Panc1 (cell line): ENCODE measurements around the gene MTM1. TPM values are rescaled to one million over a fixed set of nuclear protein-coding genes. Genes with fewer than 3 reads are reported as not detected.

Source experiments
- ATAC-seq: fragments of 200-7000 bp; cut with Tn5 transposase; 2 replicates; pipeline ENCODE4 v1.9.1; 2020; ENCODE audit warnings: mild to moderate bottlenecking, moderate library complexity
- BruUV-seq: library from RNA; stranded (reverse); fragments of 400-500 nt; replicated peaks from 2 replicates; lab custom pipeline; 2021; lab: Mats Ljungman, UMichigan
- CTCF ChIA-PET: fragments of 300-600 bp; sonication (Branson Sonifier 250); formaldehyde crosslinking; loops from one replicate; lab custom pipeline; 2022; ENCODE audit warnings: antibody characterized with exemption; lab: Charles Lee
- POLR2A ChIA-PET: fragments of 300-600 bp; sonication (Branson Sonifier 250); formaldehyde crosslinking; loops from one replicate; lab custom pipeline; 2022; ENCODE audit warnings: antibody characterized with exemption; lab: Charles Lee
- DNase-seq: peaks from one replicate; pipeline ENCODE4 v3.0.0-alpha.2; 2010; ENCODE audit warnings: low read depth, low spot score
- H3K27ac ChIP-seq: 2 replicates; pipeline ENCODE4 v1.5.1; 2011; ENCODE audit warnings: mild to moderate bottlenecking, low read length, inconsistent platforms
- H3K27me3 ChIP-seq: fragments of 200-500 bp; sonication (Bioruptor generic); 2 replicates; pipeline ENCODE4 v1.6.0; 2014; ENCODE audit warnings: low read length, inconsistent platforms; ENCODE audit not compliant: control insufficient read depth, insufficient read depth
- H3K36me3 ChIP-seq: fragments of 200-500 bp; sonication (Bioruptor generic); 2 replicates; pipeline ENCODE4 v1.5.1; 2014; ENCODE audit warnings: inconsistent platforms, mild to moderate bottlenecking, low read length, moderate library complexity; ENCODE audit not compliant: control insufficient read depth, insufficient read depth
- H3K4me1 ChIP-seq: 2 replicates; pipeline ENCODE4 v1.5.1; 2011; ENCODE audit warnings: inconsistent platforms, mild to moderate bottlenecking, low read length, moderate library complexity; ENCODE audit not compliant: control insufficient read depth, insufficient read depth
- H3K4me3 ChIP-seq, 2 experiments: 2 replicates each; pipeline ENCODE4 v1.5.1; 2011 to 2012; ENCODE audit warnings: low read depth in 2 of 2, low read length in 2 of 2, mild to moderate bottlenecking in 2 of 2, inconsistent platforms in 1 of 2, moderate library complexity in 1 of 2
- H3K9me3 ChIP-seq: fragments of 200-500 bp; sonication (Bioruptor generic); 2 replicates; pipeline ENCODE4 v1.5.1; 2014; ENCODE audit warnings: low read depth, mild to moderate bottlenecking, inconsistent platforms, low read length, moderate library complexity; ENCODE audit not compliant: control insufficient read depth, insufficient read depth
- POLR2AphosphoS5 ChIP-seq: IDR thresholded peaks from 2 replicates; pipeline ENCODE4 v1.6.1; 2012; ENCODE audit warnings: mild to moderate bottlenecking, low read depth, low read length, moderate library complexity
- SIN3A ChIP-seq: IDR thresholded peaks from 2 replicates; pipeline ENCODE4 v1.6.1; 2012; ENCODE audit warnings: low read depth, mild to moderate bottlenecking, low read length, moderate library complexity, borderline replicate concordance; ENCODE audit not compliant: insufficient read depth
- TCF7L2 ChIP-seq: IDR thresholded peaks from 2 replicates; pipeline ENCODE4 v1.6.1; 2011; ENCODE audit warnings: mild to moderate bottlenecking, low read depth, low read length, inconsistent platforms
- in situ Hi-C: cut with HindIII; loops from 2 replicates; pipeline ENCODE4 v1.10.0; 2016; ENCODE audit warnings: low sequenced_read_pairs, low pct_unique_long_range_greater_than_20kb
- intact Hi-C: fragments of 100-400 bp; cut with micrococcal nuclease; formaldehyde crosslinking; loops from one replicate; pipeline ENCODE4 v1.10.0; 2022; ENCODE audit not compliant: unreplicated experiment
- total RNA-seq: library from RNA; stranded (reverse); gene quantifications from one replicate; pipeline ENCODE4 v1.2.1, GENCODE V29; 2021; ENCODE audit not compliant: unreplicated experiment
- TF ChIP-seq, protein P1 (sequence below), 2 experiments: IDR thresholded peaks; 2 replicates each; pipeline ENCODE4 v1.6.1; 2011 to 2012; ENCODE audit warnings: low read depth in 2 of 2, control low read depth in 1 of 2, low read length in 1 of 2, mild to moderate bottlenecking in 1 of 2, moderate library complexity in 1 of 2; ENCODE audit not compliant: insufficient read depth in 1 of 2
- TF ChIP-seq, protein P2 (sequence below): fragments of 450-650 bp; IDR thresholded peaks from 2 replicates; pipeline ENCODE4 v1.5.1; 2017; ENCODE audit warnings: mild to moderate bottlenecking

Gene MTM1
- total RNA-seq, 1 experiment from 2014 or later, result 24.0 TPM

DNA sequence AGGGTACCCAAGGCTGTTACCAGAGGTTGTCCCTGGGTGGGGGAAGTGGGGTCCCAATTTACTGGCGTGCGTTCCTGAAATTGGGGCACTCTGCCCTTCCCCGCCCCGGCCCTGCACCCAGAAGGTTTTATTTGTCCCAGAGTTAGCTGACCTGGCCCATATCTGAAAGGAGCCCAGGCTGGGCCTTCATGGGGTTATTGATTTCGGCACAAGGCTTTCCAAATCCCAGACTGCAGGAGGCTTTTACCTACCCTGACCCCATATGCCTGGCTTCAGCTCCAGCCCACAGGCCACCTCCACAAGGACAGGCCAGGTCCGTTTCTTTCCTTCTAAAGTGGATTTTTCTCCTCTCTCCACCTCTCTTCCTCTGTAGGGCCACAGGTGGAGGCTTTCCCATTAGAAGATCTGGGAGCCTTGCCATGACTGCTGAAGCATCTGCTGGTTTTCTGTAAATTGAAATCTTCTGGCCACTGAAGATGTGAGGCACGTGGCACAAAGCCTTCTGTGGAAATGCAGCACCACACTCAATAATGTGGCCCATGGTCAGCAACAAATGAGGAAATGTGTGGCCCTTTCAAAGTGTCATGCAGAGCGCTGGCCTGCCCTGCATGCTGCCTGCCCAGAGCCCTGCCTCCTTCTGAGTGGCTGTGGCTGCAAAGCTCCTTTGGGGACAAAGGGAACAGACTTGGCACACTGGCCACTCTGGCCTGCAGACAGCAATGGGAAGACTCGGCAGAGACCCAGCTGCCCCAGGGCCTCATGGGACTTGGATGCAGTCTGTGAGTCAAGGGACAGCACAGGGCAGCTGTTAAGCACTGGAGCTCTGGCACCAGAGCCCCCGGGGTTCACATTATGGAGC, 43.1 kb upstream of the MTM1 start:
- intact Hi-C loops (no loop called here), in situ Hi-C loops (no loop called here)
- TF ChIP-seq SIN3A, result no peak
- TF ChIP-seq, protein P1, sequence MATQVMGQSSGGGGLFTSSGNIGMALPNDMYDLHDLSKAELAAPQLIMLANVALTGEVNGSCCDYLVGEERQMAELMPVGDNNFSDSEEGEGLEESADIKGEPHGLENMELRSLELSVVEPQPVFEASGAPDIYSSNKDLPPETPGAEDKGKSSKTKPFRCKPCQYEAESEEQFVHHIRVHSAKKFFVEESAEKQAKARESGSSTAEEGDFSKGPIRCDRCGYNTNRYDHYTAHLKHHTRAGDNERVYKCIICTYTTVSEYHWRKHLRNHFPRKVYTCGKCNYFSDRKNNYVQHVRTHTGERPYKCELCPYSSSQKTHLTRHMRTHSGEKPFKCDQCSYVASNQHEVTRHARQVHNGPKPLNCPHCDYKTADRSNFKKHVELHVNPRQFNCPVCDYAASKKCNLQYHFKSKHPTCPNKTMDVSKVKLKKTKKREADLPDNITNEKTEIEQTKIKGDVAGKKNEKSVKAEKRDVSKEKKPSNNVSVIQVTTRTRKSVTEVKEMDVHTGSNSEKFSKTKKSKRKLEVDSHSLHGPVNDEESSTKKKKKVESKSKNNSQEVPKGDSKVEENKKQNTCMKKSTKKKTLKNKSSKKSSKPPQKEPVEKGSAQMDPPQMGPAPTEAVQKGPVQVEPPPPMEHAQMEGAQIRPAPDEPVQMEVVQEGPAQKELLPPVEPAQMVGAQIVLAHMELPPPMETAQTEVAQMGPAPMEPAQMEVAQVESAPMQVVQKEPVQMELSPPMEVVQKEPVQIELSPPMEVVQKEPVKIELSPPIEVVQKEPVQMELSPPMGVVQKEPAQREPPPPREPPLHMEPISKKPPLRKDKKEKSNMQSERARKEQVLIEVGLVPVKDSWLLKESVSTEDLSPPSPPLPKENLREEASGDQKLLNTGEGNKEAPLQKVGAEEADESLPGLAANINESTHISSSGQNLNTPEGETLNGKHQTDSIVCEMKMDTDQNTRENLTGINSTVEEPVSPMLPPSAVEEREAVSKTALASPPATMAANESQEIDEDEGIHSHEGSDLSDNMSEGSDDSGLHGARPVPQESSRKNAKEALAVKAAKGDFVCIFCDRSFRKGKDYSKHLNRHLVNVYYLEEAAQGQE (IDR thresholded peaks at IDR 0.05; ENCODE audit: insufficient read depth in 1 of 2, low read depth in 2 of 2, low read length in 1 of 2), result no peak
- TF ChIP-seq, protein P2, sequence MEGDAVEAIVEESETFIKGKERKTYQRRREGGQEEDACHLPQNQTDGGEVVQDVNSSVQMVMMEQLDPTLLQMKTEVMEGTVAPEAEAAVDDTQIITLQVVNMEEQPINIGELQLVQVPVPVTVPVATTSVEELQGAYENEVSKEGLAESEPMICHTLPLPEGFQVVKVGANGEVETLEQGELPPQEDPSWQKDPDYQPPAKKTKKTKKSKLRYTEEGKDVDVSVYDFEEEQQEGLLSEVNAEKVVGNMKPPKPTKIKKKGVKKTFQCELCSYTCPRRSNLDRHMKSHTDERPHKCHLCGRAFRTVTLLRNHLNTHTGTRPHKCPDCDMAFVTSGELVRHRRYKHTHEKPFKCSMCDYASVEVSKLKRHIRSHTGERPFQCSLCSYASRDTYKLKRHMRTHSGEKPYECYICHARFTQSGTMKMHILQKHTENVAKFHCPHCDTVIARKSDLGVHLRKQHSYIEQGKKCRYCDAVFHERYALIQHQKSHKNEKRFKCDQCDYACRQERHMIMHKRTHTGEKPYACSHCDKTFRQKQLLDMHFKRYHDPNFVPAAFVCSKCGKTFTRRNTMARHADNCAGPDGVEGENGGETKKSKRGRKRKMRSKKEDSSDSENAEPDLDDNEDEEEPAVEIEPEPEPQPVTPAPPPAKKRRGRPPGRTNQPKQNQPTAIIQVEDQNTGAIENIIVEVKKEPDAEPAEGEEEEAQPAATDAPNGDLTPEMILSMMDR, result no peak
- no peak overlapping the region for H3K27ac ChIP-seq
- no TSS peak for BruUV-seq
- ChIA-PET POLR2A (no interaction called here), CTCF (no interaction called here)
- no peak for ATAC-seq
- no peaks in the 10 kb centered on the region for H3K9me3 ChIP-seq
- 0 out of 2 replicates have a peak, but pooled peaks cover 2% of the 10 kb centered on the region for H3K27me3 ChIP-seq
- no peak overlapping the region for H3K4me3 ChIP-seq
- no peak for DNase-seq
- no peaks in the 10 kb centered on the region for H3K36me3 ChIP-seq
- no peaks in the 10 kb centered on the region for H3K4me1 ChIP-seq

DNA sequence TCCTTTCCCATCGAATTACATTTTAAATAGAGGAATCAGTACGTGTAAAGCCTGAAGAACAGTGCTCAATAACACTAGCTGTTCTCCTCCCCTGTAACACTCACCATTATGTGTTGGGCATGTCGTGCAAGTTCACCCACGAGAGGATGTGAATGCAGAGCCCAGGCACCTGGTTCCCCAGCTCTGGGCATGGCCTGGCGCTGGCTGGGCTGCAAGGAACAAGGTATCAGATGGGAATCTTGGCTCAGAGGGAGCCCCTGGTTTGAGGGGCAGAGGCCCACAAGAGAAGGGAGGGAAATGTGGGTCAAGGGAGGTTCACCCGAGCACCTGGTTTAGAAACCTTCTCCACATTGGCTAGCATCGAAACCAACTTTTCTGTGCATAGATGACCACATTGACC, 41.7 kb upstream of the MTM1 start:
- in situ Hi-C loops (no loop called here), intact Hi-C loops (no loop called here)
- ChIA-PET POLR2A (no interaction called here), CTCF (no interaction called here)
- no peak overlapping the region for H3K27ac ChIP-seq
- ATAC-seq (no peak), DNase-seq (no peak)
- H3K9me3 ChIP-seq, result no peaks in the 10 kb centered on the region
- no peaks in the 10 kb centered on the region for H3K36me3 ChIP-seq
- no TSS peak for BruUV-seq
- H3K27me3 ChIP-seq, result 0 out of 2 replicates have a peak, but pooled peaks cover 2% of the 10 kb centered on the region
- no peaks in the 10 kb centered on the region for H3K4me1 ChIP-seq
- H3K4me3 ChIP-seq, result no peak overlapping the region
- TF ChIP-seq POLR2AphosphoS5 (no peak), SIN3A (no peak), TCF7L2 (no peak)
- TF ChIP-seq, protein P2, result no peak
- TF ChIP-seq, protein P1 (IDR thresholded peaks at IDR 0.05; ENCODE audit: insufficient read depth in 1 of 2, low read depth in 2 of 2, low read length in 1 of 2), result no peak
